ENCODE results near the gene ELANE. TPM values are rescaled to one million over a fixed set of nuclear protein-coding genes. Genes with fewer than 3 reads are reported as not detected.

The ELANE gene
- polyA plus RNA-seq, 3 donors: 0.33 to 0.98 (median 0.34) TPM

GRCh38 chr19:902093-902370, 49.9 kb downstream of the ELANE start:
- no peak for DNase-seq (ENCODE audit: extremely low read depth in 1 of 11, low read depth in 9 of 11, low spot score in 4 of 11)

- no peak for DNase-seq (ENCODE audit: extremely low read depth in 1 of 11, low read depth in 9 of 11, low spot score in 4 of 11)
These were observed 50.5 kb downstream of the ELANE start for GRCh38 chr19:902446-903226.

GRCh38 chr19:903266-903797, 51.2 kb downstream of the ELANE start:
- DNase-seq (ENCODE audit: extremely low read depth in 1 of 11, low read depth in 9 of 11, low spot score in 4 of 11): peak in 2 of 11 donors; percentile 74 to 75

GRCh38 chr19:904545-904944, 52.4 kb downstream of the ELANE start:
- no peak for DNase-seq (ENCODE audit: extremely low read depth in 1 of 11, low read depth in 9 of 11, low spot score in 4 of 11)

Other genes starting within 250 kb of the ELANE start
- gene POLRMT, start 218.8 kb upstream of the ELANE start, polyA plus RNA-seq (ENCODE audit: insufficient read length in 3 of 3): 10 to 100 TPM; 54.6 to 68.8 (median 58.1) TPM
- gene FGF22, start 212.4 kb upstream of the ELANE start, polyA plus RNA-seq (ENCODE audit: insufficient read length in 3 of 3): 1 to 10 TPM in 1 of 3 donors, under 1 TPM in 2; 0.31 to 1.1 (median 0.92) TPM
- gene RNF126, start 189.1 kb upstream of the ELANE start, polyA plus RNA-seq (ENCODE audit: insufficient read length in 3 of 3): 10 to 100 TPM; 21.1 to 36.8 (median 35.7) TPM
- 10 to 100 TPM; 14.8 to 26.8 (median 20.7) TPM for gene FSTL3, start 175.9 kb upstream of the ELANE start, polyA plus RNA-seq (ENCODE audit: insufficient read length in 3 of 3)
- gene PRSS57, start 156.9 kb upstream of the ELANE start, polyA plus RNA-seq (ENCODE audit: insufficient read length in 3 of 3): under 1 TPM; 0.13 to 0.20 (median 0.19) TPM
- 100 to 1,000 TPM in 2 of 3 donors, 10 to 100 TPM in 1; 69.0 to 111 (median 105) TPM for gene PALM, start 143.4 kb upstream of the ELANE start, polyA plus RNA-seq (ENCODE audit: insufficient read length in 3 of 3)
- 10 to 100 TPM in 1 of 3 donors, 1 to 10 TPM in 2; 4.4 to 14.4 (median 5.8) TPM for gene MISP, start 101.2 kb upstream of the ELANE start, polyA plus RNA-seq (ENCODE audit: insufficient read length in 3 of 3)
- gene PTBP1, start 54.9 kb upstream of the ELANE start, polyA plus RNA-seq (ENCODE audit: insufficient read length in 3 of 3): 100 to 1,000 TPM; 349 to 460 (median 382) TPM
- 10 to 100 TPM in 2 of 3 donors, 1 to 10 TPM in 1; 8.2 to 19.3 (median 15.8) TPM for gene PLPPR3, start 30.3 kb upstream of the ELANE start, polyA plus RNA-seq (ENCODE audit: insufficient read length in 3 of 3)
- gene AZU1, start 24.5 kb upstream of the ELANE start, polyA plus RNA-seq (ENCODE audit: insufficient read length in 3 of 3): 1 to 10 TPM; 1.4 to 1.9 (median 1.9) TPM
- 1 to 10 TPM in 2 of 3 donors, under 1 TPM in 1; 0.81 to 2.4 (median 1.6) TPM for gene PRTN3, start 11.3 kb upstream of the ELANE start, polyA plus RNA-seq (ENCODE audit: insufficient read length in 3 of 3)
- 1 to 10 TPM; 1.9 to 4.9 (median 3.9) TPM for gene CFD, start 7.4 kb downstream of the ELANE start, polyA plus RNA-seq (ENCODE audit: insufficient read length in 3 of 3)
- 10 to 100 TPM; 40.3 to 68.6 (median 58.3) TPM for gene MED16, start 40.9 kb downstream of the ELANE start, polyA plus RNA-seq (ENCODE audit: insufficient read length in 3 of 3)
- gene RNU6-9, start 41.2 kb downstream of the ELANE start, polyA plus RNA-seq (ENCODE audit: insufficient read length in 3 of 3): not detected
- gene R3HDM4, start 60.9 kb downstream of the ELANE start, polyA plus RNA-seq (ENCODE audit: insufficient read length in 3 of 3): 10 to 100 TPM; 33.7 to 55.0 (median 49.0) TPM
- 1 to 10 TPM in 2 of 3 donors, under 1 TPM in 1; 0.34 to 1.2 (median 1.1) TPM for gene KISS1R, start 65.0 kb downstream of the ELANE start, polyA plus RNA-seq (ENCODE audit: insufficient read length in 3 of 3)
- gene ARID3A, start 73.7 kb downstream of the ELANE start, polyA plus RNA-seq (ENCODE audit: insufficient read length in 3 of 3): 10 to 100 TPM; 19.9 to 37.0 (median 28.3) TPM
- gene WDR18, start 132.0 kb downstream of the ELANE start, polyA plus RNA-seq (ENCODE audit: insufficient read length in 3 of 3): 10 to 100 TPM; 30.6 to 72.6 (median 54.1) TPM
- 1 to 10 TPM in 2 of 3 donors, under 1 TPM in 1; 0.37 to 2.0 (median 1.2) TPM for gene GRIN3B, start 148.1 kb downstream of the ELANE start, polyA plus RNA-seq (ENCODE audit: insufficient read length in 3 of 3)
- 100 to 1,000 TPM in 2 of 3 donors, 10 to 100 TPM in 1; 92.3 to 145 (median 126) TPM for gene TMEM259, start 168.8 kb downstream of the ELANE start, polyA plus RNA-seq (ENCODE audit: insufficient read length in 3 of 3)
- not detected for gene RNU6-2, start 169.2 kb downstream of the ELANE start, polyA plus RNA-seq (ENCODE audit: insufficient read length in 3 of 3)
- gene CNN2, start 174.3 kb downstream of the ELANE start, polyA plus RNA-seq (ENCODE audit: insufficient read length in 3 of 3): 100 to 1,000 TPM; 163 to 196 (median 180) TPM
- gene ABCA7, start 187.8 kb downstream of the ELANE start, polyA plus RNA-seq (ENCODE audit: insufficient read length in 3 of 3): 10 to 100 TPM in 1 of 3 donors, 1 to 10 TPM in 2; 7.2 to 10.1 (median 8.2) TPM
- gene ARHGAP45, start 214.9 kb downstream of the ELANE start, polyA plus RNA-seq (ENCODE audit: insufficient read length in 3 of 3): 10 to 100 TPM in 2 of 3 donors, 1 to 10 TPM in 1; 8.5 to 15.7 (median 15.4) TPM
- 100 to 1,000 TPM; 120 to 167 (median 144) TPM for gene POLR2E, start 243.1 kb downstream of the ELANE start, polyA plus RNA-seq (ENCODE audit: insufficient read length in 3 of 3)

Data from renal cortex interstitium (tissue), 11 donors.